ENCODE results near the gene GARS1.
A peak's percentile ranks its signal among the peaks of the same experiment; 100 is the strongest.
"Not testable (repeated sequence)": the region's sequence is repeated elsewhere in the genome, so short reads cannot be mapped to it uniquely, and the experiment has no call there.

GARS1 gene, protein sequence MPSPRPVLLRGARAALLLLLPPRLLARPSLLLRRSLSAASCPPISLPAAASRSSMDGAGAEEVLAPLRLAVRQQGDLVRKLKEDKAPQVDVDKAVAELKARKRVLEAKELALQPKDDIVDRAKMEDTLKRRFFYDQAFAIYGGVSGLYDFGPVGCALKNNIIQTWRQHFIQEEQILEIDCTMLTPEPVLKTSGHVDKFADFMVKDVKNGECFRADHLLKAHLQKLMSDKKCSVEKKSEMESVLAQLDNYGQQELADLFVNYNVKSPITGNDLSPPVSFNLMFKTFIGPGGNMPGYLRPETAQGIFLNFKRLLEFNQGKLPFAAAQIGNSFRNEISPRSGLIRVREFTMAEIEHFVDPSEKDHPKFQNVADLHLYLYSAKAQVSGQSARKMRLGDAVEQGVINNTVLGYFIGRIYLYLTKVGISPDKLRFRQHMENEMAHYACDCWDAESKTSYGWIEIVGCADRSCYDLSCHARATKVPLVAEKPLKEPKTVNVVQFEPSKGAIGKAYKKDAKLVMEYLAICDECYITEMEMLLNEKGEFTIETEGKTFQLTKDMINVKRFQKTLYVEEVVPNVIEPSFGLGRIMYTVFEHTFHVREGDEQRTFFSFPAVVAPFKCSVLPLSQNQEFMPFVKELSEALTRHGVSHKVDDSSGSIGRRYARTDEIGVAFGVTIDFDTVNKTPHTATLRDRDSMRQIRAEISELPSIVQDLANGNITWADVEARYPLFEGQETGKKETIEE

DNA sequence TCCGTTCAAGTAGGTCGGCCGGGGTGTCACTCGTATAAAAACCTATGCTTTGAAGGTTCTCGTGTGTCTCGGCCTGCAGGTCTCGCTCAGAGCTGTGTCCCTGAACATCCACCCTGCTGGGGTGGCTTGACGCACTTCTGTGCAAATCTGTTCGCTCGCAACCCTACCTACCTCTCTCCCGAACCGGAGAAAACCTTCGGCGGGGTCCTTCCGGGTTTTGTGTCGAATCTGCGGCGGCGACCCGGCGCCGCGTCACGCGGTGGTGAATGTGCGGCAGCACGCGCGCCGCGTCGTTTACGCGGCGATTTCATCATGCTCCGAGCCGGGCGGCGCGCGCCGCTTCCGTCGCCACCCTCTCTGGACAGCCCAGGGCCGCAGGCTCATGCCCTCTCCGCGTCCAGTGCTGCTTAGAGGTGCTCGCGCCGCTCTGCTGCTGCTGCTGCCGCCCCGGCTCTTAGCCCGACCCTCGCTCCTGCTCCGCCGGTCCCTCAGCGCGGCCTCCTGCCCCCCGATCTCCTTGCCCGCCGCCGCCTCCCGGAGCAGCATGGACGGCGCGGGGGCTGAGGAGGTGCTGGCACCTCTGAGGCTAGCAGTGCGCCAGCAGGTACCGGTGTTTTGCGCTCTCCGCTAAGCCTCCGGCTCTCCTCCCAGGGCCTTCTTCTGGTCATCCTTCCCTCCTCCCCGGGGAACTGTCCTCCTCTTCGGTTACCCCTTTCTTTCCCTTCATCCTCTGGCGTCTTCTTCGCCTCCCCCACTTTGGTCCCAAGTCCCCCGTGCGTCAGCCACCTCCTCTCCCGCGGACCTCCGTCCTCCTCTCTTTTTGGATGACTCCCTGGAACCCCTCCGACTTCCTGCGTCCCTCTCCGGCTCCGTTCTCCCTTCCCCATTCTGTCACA is at the start of gene GARS1:
GARS1 (plus strand) TSS at position 339 of the 896 bp plus-strand sequence; CDS start at position 383, 44 bp downstream.
- peak; percentile 88 for DNase-seq

DNA sequence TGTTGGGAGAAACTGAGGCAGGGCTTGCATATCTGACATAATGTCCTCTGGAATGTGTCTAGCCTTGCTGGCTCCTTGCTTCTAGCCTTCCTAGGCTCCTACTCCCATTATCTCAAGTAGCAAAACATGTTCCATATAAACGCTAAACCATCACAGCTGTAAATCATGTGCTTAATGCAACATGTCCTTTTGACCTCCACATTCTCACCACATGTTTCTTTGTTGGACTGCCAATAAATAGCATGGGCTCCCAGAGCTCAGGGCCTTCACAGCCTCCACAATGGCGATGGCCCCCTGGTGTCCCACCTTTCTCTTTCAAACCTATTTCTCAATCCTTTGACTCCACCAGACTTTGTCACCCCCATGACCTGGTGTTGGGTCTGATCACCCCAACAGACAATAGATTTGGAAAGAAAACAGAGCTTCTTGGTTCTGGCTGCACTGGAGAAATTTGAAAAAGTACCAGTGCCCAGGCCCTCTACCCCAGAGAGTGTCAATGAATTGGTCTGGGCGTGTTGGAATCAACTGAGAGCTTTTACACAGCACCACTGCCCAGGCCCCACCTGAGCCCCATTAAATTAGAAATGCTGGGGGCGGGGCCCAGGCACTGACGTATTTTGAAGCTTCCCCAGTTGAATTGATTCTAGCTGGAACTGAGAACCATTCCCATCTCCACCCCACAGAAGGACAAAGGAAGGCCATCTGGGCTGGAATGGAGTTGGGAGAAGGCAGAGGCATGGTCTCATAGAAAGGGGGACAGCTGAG is 48.7 kb upstream of the GARS1 start:
- peak; percentile 47 for DNase-seq

DNA sequence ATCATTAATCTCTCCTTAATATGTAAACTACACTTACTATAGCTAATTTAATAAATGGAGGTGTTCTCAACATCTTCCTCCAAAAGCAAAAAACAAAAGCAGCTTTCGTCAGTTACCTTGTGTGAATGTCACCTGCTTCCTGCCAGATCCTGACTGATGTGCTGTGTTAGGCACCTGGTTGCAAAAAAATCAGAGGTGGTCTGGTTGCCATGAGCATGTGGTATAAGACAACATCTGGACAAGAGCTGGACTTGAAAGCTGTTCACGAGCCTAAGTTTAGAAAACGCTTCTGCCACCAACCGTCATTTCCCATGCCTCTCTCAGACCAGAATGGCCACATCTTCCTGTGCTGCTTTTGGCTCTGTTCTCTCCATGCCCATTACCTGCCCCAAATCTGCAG is 48.1 kb upstream of the GARS1 start:
- no peak for DNase-seq

DNA sequence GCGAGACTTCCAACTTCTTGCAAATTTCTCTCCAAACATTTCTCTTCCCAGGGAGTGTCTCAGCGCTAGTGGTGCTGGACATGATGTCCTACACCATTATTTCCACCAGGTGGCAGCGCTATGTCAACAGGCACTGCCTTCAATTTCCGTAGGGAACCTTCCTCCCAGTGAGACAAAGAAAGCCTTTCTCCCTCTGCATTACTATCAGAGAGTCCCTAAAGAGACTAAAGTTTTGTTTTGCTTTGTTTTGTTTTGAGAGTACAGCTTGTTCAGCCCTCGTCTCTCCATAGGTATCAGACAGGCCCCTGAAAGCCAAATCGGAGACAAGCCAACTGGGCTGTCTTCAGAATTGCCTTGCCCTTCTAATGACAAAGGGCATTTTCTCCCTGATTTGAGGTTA is 45.8 kb upstream of the GARS1 start:
- DNase-seq: peak; percentile 70

DNA sequence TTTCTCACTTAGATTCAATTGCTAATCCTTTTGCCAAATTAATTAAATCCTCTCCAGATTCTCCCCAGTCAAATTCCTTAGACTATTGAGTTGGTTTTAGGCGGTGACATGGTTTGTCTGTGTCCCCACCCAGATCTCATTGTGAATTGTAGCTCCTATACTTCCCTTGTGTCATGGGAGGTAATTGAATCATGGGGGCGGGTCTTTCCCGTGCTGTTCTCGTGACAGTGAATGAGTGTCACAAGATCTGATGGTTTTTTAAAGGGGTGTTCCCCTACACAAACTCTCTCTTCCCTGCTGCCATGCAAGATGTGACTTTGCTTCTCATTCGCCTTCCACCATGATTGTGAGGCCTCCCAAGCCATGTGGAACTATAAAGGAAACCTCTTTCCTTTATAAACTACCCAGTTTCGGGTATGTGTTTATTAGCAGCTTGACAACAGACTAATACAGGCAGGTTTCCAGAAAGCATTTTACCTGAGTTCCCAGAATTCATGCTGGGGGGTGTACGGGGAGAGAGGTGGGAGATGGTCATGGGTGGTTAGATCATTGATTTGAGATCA is 44.7 kb upstream of the GARS1 start:
- DNase-seq: no peak

DNA sequence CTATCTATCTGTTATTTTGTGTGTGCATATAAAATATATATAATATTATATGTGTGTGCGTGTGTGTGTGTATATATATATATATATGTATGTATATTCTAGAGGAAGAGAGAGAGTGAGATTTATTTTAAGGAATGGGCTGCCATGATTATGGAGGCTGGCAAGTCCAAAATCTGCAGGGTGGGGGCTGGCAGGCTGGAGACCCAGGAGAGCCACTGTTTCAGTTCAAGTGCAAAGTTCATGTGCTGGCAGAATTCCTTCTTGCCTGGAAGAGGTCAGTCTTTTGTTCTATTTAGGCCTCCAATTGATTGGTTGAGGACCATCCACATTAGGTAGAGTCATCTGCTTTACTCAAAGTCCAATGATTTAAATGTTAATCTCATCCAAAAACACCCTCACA is 42.3 kb upstream of the GARS1 start:
- DNase-seq: no peak

DNA sequence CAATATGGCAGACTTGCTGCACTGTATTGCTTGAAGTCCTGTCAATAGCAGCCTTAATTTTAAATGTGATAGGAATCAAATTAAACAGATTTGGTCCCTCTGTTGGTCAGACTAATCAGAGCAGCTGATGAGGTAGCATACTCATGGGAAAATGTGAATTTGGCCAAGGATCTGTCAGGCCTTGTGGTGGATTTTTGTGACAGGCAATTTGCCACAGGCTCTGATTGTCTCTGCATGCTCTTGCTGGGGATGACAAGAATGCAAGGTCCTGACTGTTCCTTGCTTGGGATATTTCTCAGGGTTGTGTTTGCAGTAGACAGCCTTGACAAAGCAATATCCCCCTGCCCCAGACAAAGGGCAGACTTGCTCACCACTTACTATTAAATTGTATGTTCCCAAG is 41.5 kb upstream of the GARS1 start:
- DNase-seq: no peak

DNA sequence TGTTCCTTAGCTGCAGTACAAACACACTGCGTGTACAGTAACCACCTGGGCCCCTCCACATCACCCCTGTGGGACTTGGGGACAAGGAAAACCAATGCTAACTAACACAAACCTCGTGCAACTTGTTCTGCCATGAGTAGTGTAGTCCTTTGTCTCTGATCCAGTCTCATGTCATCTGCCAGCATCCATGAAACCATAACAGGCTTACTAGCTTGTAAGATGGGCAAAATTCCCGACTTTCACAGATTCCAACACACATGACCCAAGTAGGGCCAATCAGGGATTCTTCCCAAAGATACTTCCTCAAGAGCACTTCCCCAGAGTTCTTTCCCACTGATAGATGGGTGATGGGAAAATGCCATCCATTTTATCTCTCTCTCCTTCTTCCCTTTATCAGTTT is 41.1 kb upstream of the GARS1 start:
- DNase-seq: no peak

DNA sequence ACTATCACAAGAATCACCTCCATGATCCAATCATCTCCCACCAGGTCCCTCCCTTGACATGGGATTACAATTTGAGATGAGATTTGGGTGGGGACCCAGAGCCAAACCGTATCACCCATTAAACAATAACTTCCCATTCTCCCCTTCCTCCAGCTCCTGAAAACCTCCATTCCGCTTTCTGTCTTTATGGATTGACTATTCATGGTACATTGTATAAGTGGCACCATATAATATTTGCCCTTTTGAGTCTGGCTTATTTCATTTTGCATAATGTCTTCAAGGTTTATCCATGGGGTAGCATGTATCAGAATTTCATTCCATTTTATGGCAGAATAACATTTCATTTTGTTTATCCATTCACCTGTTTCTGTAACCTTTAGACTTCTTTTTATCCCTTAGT is 39.2 kb upstream of the GARS1 start:
- no peak for DNase-seq

DNA sequence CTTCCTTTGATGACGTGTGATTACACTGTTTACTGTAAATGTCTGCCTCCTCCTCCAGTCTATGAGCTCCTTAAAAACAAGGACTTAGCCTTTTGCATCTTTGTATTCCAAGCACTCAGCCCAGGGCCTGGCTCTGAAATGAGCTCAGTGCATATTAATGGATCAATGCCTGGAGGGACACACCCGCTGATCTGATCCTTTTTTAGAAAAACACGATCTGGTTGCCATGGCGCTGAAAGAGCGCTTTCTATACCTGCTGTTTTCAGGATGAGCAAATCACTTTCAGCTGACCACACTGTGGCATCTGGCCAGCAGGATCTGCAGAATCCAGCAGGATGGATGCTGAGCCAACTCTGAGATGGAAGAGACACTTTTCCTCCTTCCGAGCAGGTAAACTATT is 37.8 kb upstream of the GARS1 start:
- peak; percentile 66 for DNase-seq

DNA sequence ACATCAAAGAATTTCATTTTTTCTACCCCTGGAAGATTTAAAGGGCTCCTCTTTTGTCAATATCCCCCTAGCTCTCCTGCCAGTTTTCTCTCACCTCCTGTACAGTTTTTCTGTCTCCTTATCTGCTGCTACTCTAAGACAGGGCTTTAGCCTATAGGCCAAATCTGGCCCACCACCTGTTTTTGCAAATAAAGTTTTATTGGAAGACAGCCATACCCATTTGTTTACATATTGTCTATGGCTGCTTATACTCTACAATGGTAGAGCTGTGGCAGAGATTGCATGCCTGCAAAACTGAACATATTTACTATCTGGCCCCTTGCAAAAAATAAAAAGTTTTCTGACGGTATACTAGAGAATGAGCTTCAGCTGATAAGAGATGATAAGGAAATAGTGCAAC is 37.4 kb upstream of the GARS1 start:
- no peak for DNase-seq

DNA sequence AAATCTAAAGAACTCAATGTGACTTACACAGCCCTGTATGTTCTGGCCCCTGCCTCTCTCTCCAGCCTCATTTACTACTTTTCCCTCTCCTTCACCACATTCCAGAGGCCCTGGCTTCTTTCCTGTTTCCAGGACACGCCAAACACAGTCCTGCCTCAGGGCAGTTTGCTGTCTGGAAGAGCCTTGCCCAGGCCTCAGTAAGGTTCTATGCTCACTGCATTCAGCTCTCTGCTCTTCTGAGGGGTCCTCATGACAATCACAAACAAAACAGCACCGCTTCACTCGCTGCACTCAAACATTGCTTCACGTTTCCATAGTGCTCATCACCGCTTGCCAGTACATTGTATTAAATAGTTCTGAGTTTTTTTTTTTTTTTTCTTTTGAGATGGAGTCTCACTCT is 35.1 kb upstream of the GARS1 start:
- no peak for DNase-seq

DNA sequence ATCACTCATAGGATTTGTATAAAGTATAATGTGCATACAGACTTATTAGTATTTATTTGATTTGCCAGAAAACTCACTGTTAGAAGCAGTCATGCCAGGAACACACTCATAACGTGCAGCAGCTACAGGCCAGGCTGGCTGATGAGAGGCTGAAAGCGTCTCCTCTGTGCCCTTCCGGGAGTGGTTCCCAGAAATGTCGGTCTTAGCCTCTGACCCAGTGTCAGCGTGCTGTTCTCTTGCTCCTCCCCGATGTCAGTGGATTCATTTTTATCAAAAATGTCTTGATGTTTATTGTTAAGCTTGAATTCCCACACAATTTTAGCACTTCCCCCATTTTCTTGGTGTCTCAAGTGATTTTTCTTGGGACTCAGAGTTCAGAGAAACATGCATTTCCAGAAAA is 33.3 kb upstream of the GARS1 start:
- no peak for DNase-seq

DNA sequence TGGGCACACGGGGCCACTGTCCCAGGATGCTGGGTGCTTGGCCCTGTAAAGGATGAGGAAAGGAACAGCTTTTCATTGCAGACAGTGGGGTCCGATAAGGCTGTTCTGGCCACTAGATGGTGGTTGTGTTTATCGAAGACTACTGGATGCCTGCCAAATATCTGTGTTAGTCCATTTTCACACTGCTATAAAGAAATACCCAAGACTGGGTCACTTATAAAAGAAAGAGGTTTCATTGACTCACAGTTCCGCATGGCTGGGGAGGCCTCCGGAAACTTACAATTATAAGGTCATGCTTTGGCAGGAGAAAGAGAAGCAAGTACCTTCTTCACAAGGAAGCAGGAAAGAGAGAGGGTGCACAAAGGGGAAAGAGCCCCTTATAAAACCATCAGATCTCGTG is 32.2 kb upstream of the GARS1 start:
- DNase-seq: peak; percentile 34

DNA sequence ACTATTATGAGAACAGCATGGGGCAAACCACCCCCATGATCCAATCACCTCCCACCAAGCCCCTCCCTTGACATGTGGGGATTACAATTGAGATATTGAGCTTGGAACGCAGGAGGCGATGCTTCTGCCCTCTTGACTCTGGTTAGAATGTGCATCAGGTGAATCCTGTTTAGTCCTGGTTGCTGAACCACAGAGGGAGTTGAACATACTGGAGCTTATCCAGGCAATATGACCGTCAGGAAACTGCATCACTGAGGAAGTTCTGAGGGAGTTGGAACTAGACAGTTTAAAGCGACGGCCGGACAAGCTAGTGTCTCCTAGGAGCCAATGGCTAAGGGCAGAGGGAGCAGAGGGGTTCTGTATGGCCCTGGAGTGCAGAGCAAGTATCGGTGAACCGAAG is 31.8 kb upstream of the GARS1 start:
- DNase-seq: no peak

DNA sequence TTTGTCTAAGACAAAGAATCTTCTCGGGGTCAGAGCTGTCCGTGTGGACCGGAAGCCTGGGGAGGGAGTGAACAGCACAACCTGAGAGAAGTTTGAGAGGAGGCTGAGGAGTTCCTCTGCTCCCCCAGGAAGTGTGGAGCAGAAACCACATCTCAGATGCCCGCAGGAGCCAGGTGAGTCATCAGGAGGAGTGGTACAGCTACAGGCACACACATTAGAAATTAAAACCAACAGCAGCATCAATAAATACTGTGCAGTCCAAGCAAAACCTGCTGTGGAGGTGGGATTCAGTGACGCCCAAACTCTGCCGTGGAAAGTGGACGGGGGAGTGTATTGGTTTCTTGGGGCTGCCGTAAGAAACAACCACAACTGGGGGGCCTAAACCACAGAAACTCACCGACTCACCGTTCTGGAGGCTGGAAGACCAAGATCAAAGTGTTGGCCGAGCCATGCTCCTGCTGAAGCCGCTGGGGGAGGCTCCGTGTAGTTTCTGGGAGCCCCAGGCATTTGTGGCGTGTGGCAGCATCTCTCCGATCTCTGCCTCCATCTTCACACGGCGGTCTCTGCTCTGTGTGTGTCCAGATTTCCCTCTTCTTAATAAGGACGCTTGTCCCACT is 31.2 kb upstream of the GARS1 start:
- peak; percentile 37 for DNase-seq

DNA sequence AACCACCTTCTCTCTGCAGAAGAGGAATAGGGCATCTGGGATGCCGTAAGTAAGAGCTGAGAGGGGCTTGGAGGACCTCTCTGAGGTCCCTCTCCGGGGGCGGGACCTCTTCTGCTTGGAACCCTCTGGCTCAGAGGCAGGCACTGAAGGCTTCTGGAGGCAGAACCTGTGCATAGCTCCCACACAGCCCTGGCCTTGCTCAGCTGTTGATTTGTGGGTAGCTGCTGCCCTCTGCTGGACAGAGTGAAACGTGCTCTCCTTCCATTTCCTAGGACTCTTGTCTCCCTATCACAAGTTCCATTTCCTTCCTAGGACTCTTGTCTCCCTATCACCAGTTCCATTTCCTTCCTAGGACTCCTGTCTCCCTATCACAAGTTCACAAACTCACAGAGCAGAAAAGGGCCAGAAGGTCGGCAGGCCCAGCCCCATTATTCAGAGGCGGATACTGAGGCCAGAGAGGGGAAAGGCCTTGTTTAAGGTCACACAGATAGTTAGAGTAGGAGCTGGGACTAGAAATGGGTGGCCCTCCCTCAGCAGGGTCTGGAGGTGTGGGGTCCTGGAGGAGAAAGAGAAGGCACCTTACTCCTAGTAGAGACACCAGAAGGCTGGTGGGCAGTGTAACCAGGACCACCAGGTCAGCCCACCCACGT is 30.3 kb upstream of the GARS1 start:
- peak; percentile 79 for DNase-seq

DNA sequence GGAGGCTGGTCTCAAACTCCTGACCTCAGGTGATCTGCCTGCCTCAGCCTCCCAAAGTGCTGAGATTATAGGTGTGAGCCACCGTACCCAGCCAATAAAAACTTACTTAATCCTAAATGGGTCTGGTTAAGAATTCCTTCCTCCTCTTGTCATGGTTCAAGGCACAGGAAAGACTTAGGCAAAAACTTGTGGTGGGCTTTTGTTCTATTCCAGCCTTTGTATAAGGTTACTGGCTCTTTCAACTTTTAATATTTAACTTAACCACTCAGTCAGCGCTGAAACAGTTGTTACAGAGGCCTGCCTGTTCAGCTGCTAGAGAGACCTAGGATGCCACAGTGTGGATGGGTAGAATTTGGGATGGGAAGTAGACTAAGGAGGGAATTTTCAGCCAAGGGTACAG is 28.1 kb upstream of the GARS1 start:
- no peak for DNase-seq

DNA sequence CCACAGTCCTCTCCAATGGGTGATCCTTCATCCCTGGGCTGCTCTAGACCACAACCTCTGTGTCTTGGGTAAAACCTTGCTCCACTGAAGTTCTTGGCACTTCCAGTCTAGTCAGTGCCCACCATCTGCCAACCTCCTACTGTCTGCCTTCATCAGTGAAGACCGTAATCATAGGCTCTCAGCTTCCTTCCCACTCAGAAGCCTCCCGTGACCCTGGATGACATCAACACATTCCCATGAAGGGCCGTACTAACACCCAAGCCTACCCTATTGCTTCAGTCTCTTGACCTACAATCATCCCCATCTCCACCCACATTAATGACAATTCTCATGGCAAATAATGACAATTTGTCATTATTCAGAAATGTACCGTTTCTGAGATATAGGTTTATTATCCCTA is 27.6 kb upstream of the GARS1 start:
- DNase-seq: no peak

DNA sequence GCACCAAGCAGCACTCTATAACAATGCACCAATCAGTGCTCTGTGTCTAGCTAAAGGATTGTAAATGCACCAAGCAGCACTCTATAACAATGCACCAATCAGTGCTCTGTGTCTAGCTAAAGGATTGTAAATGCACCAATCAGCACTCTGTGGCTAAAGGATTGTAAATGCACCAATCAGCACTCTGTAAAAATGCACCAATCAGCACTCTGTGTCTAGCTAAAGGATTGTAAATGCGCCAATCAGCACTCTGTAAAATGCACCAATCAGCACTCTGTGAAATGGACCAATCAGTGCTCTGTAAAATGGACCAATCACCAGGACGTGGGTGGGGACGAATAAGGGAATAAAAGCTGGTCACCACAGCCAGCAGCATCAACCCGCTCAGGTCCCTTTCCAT is 24.4 kb upstream of the GARS1 start:
- DNase-seq: not testable (repeated sequence)

DNA sequence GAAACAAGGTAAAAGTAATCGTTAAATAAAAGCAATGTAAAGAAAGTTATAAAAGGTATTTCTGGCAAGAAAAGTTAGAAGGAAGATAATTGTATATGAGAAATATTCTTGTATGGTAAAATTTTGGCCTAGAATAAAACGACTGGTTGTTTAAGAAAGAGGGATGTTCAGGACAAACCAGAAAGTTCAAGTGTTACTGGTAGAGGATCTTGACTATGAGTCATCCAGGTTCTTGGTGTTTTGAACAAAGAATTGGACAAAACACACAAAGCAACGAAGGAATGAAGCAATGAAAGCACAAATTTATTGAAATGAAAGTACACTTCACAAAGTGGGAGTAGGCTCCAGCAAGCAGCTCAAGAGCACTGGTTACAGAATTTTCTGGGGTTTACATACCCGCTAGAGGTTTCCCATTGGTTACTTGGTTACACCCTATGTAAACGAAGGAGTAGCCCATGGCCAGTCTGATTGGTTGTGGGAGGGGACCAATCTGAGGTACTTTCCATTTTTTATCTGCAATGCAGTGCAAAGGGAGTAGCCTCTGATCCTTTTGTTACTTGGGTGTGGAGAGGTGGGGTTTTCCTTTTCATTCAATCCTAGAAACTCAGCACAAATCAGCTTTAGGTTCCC is 22.4 kb upstream of the GARS1 start:
- DNase-seq: no peak

Data from fibroblast of upper back skin (primary cell).